Activated T-cell treated with anti-CD3 and anti-CD28 coated beads, Interleukin-2, amount 50 U/mL, for 48 hours (primary cell): ENCODE measurements around the gene TMEM26.
A peak's percentile ranks its signal among the peaks of the same experiment; 100 is the strongest.

Experiments used
- DNase-seq, 2 experiments: peaks; one replicate each; pipeline ENCODE4 v3.0.0-alpha.2; 2020

Gene TMEM26

DNA sequence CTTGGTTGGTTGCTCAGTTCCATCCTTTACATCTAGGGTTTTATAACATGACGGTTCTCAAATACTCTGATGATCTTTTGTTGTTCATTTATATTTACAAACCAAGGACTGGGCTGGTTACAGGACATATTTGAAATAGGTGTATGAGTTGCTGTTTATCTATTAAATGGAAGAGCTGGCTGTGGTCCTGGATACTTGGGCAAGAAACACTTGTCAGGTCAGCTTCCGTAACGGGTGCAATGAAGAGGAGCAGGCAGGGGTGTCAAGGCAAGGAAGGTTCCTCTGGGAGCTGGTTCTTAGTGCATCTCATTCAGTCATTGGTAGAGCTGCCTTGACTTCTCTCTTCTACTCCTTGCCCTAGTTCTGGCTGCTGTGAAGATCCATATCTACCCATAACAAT is 4.8 kb upstream of the TMEM26 start:
- no peak for DNase-seq

DNA sequence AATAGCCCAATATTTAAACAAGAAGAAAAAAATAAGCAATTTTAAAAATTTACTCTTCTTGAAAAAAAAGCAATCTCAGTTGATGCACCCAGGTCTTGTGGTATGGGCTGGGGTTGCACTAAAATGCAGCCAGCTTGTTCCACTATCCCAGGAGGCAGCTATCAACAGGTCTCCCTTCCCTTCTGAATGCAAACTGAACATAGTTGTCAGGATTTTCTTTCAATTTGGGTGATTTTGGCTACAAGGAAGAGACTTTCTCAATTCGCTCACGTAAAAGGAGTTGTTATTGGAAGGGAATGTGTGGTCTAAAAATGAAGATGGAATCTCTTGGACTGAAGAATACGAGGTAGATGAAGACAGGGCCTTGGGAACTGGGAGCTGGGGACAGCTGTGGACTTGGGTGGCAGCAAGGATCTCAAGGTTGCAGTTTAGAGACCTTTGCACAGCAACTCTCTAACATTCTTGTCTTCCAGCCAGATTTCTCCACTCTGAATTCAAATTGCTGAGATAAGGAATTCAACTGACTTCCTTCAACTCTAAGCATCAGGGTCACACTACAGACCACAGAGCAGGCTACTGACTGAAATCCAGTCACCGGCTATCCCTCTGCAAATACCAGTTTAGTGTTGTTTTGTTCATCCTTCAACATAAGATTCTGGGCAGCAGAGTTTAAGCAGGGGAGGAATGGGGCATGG is 3.1 kb upstream of the TMEM26 start:
- DNase-seq: no peak

DNA sequence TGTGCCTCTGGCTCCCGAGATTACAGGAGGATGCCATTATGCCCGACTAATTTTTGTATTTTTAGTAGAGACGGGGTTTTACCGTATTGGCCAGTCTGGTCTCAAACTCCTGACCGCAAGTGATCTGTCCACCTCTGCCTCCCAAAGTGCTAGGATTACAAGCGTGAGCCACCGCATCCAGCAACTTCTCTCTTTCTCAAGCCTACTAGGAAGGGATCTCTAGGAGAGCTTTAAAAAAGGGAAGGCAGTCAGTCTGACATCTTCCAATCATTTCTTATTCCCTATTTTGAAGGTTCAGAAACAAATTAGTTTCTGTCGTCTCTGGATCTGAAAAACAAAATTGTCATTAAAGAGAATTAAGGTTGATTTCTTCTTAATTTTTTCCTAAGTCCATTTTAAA is 2.5 kb upstream of the TMEM26 start:
- DNase-seq: no peak

DNA sequence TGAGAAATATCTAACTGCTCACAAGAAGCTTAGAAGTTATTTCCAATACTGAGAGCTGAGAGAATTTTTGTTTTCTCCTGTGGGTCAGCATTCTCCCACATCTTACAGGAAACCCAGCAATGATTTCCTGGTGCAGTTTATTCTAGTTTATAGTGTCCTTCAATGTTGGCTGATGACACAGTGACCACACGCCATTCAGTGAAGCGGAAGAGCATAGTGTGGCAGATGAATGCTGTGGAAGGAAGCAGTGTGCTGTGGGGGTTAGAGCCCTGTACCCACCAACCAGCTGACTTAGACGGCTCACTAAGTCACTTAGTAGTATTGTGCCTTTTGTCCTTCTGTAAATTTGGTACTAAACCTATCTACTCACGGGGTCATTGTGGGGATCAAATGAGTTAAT is 1.4 kb upstream of the TMEM26 start:
- DNase-seq: no peak

DNA sequence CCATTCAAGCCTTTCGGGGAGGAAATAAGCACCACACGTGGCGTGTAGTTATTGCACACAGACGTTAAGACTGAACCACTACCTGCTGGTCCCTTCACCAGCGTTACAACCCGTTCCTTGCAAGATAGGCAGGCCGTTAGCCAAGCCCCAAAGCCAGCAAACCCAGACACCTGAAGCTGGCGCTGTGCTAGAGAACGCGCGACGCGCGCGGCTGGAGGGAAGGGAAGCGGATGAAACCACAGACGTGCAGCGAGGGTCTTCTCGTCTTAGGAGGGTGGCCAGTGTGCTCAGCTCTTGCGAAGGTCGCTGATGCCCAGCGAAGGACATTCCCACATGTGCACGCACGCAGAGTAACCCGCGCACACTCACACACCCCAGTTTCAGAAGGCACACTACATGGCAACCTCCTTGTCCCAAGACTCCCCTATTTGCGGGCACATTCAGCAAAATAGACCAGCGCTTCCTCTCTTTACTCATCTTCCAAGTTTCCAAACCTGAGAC is 980 bp downstream of the TMEM26 start:
- peak; percentile 20 to 22 for DNase-seq

DNA sequence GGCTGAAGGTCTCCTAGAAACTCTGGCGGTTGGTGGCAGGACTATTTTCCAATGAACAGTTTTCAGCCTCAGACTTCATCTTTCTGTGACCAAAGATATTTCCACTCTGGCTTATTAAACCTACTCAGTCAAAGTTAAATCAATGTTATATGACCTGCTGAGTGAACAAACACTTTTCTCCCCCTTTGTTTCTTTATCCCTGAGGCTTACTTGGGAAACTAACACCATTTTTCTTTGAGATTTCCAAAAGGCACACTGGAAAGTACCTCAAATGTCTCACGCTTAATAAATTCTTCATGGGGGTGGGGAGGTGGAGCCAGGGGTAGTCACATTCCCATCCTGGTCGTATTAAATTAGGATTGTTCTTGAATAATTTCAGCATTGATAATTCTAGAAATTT is 1.8 kb downstream of the TMEM26 start:
- no peak for DNase-seq

DNA sequence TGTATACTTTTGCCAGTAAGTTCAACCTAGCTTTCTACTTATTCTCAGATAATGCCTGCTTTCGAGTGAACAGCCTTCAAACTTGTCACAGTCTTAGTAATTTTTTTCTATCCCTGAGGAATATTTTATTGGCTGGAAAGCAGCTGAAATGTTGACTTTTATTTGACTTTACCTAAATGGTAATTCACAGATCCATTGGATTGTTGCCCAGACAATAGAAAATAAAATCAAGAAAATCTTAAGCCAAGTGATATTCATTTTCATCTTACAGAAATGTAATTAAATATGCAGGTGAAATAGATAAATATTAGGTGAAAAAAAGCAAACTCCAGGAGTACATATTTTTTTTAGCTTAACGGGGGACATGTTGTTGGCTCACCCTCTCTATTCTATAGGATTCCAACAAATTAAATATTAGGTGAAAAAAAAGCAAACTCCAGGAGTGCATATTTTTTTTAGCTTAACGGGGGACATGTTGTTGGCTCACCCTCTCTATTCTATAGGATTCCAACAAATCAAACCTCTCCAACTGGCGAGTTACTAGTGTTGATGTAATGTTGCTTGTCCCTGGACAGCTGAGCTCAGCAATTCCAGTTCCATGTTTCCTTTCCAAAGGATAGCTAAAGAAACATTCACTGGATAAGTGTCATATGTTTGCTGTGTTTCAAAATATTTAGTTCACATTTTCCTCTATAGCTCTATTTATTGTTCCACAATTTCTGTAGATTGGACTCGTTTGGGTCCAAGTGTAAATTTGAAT is 4.2 kb downstream of the TMEM26 start:
- no peak for DNase-seq

DNA sequence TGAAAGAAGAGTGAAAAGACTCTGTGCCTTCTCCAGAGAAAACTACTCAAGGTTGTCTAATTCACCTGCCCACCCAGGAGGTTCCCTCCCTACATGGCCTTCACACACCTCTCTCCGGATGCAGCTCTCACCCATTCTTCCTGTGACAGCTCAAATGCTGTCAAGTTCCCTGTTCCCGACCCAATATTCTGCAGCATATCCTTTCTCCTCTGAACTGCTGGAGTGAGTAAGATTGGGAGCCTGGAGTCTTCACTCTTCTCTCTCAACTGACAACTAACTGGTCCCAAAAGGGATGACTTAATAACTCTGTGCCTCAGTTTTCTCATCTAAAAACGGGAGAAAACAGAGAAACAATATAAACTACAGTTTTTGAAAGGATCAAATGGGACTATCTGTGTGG is 5.1 kb downstream of the TMEM26 start:
- DNase-seq: no peak

DNA sequence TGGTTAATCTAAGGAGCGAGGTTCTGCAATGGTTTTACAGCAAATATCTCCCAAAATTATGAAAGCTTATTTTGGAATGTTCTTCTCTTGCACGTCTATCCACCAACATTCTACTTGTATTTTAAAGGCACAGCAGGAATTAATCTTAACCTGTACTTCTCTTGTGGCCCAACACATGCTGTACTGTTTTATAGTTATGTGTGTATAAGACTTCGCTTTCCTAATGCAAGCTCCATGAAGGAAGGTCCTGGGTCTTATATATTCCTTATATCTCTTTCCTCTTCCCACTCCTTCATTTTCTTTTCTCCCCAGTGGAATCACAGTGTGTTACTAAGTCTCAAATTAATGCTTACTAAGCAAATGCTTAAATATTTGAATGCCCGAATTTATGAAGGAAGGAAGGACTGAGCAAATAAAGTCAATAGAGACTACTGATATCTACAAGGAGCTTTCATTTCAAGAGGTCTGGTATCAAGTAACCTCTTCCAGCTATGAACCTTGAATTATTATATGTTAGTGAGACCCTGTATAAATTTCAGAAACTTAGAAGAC is 14.0 kb downstream of the TMEM26 start:
- DNase-seq: no peak

DNA sequence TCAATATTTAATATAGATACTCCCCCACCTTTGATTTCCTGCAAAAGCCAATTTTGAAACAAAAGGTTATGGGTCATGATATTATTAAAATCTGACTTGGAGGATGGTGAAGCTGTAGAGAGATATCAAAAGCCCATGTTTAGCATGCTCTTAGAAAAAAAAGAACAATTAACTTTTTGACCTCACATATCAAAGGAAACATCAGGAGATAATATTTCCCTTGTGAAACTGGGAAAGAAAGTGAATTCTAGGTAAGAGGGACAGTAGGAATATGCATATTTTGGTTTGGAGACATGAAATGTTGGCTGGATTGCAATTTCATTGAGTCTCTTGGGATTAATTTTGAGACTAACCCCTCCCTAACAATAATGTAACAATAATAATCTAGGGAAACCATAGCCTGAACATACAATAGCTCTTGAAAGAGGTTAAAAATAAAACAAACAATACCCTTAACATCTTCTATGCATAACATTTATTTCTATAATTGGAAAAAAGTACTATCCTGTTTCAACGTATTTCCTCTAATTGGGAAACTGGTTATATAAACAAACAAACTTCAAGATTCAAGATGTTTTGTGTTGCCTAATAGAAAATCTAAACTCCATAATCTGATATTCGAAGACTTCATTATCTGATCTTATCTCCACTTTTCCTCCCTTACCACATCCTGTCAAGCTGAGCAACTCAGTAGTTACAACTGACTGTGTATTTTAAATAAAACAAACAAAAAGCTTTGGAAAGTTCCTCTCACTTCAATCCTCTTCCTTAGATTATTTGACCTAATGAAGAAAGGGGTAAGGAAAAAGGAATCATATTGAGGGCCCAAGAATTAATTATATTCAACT is 14.8 kb downstream of the TMEM26 start:
- DNase-seq: no peak

DNA sequence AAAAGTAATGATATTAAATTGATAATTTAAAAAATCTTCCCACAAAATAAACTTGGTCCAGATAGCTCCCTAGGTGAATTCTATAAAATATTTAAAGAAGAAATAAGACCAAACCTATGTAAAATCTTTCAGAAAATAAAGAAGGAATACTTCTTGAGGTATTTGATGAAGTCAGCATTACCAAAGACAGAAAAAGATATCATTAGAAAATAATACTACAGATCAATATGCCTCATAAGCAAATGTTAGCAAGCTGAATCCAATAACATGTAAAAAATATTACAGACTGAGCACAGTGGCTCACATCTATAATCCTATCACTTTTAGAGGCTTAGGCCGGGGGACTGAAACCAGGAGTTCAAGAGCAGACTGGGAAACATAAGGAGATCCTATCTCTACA is 30.0 kb downstream of the TMEM26 start:
- DNase-seq: no peak

DNA sequence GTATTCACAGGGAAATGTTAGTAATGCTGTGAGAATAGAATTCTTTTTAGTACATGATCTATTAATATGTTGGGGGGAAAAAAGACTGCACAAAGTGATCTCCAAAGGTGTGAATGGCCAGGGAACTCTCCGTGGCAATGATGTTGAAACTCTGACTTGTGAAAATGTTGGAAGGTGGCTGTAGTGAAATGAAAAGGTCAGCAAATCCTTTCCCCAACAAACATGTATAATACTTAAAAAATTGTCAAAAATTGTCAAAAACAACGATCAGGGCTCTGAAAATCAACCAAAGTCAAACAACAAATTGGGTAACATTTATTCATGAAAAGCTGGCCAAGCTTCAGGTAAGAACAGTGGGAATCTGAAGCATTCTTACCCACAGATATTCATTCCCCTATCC is 35.5 kb downstream of the TMEM26 start:
- no peak for DNase-seq

DNA sequence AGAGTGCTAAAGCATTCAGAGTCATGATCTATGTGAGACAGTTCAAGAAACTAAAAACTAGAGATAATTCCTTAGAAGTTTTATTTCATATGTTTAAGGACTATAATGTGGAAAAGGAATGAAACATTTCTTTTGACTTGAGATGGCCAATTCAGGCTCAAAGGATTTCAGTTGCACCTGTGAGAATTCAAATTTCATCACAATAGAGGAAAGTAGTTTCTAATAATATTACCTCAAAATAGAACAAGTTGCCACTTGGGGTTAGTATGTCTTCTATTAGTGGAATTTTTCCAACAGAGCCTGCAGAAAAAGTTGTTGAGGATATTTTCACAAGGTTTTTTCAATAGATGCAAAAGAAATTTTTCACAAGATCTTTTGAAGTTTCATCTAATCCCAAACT is 37.4 kb downstream of the TMEM26 start:
- no peak for DNase-seq

DNA sequence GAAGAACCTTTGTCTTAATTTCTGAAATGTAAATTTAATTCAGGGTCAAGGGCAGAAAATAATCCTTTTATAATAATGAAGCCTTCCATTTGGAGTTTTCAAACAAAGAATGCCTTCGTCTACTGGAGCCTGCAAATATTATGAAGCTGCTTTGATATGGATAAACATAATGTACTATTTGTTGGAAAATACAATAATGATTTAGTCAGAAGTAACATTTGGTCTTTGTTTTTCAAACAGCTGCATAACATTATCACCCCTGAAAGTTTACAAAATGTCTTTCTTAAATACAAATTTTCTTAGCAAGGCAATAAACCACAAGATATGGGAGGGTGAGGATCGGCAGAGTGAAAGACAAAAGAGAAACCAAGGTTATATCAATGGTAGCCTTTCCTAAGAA is 41.5 kb downstream of the TMEM26 start:
- no peak for DNase-seq

DNA sequence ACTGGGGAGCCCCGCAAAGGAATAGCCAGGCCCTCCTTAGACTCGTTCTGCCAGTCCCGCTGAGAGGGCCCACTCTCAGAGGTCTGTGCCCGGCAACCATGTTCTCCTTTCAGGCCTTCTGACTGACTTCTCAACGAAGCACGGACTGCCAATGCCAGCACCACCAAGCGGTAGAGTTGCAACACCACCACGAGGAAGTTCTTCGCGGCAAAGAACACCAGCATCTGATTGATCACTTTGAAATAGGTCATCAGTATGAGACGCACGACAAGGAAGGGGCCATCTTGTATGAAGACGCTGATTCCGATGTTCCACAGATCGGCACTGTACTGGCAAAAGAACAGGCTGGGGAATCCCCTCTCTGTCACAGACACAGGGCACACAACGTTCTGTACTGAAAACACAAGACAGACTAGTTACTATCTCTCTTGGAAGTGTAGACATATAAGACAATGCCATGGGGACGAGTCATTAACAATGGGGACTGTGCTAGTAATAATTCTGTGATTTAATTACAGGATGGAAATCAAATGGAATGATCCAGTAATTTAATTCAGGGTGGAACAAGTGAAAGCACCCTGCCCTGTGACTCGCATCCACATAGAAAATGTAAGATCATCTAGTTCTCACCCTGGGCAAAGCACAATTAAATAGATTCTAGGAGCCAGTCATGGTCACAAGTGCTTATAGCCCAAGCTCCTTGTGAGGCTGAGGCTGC is 42.7 kb downstream of the TMEM26 start:
- DNase-seq: no peak

DNA sequence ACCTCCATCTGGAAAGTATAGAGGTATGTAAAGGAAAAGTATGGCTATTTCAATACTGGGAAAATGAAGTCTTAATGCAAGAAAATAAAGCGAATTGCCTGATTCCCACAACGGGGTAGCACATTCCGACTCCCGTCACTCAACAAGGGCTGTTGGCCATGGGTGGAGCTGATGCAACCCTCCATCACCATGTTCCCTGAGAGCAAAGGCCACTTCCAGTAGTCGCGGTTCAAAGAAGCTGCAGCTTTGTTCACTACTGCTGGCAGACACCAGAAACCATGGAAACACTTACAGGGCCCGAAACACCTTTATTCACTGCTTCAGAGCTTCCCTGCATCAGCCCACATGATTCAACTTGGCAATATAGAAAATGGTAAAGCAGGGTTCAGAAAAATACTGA is 44.0 kb downstream of the TMEM26 start:
- DNase-seq: no peak

DNA sequence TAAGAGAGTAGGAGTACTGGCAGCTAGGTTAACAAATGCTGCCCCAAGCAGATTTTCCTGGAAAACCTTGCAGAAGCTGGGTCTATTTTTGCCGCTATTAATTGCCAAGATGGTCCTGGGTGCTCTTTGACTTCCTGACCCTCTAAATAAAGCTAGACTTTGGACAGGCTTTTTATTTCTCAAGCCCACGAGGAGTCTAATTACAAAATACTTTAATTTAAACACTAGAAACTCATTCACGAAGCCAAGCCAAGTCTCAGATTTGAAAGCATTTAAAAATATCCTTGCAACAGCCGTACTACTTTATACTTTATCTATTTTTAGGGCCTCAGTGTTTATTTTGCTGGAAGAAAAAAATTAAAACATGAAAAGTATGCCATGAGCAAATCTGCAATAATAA is 45.1 kb downstream of the TMEM26 start:
- no peak for DNase-seq

DNA sequence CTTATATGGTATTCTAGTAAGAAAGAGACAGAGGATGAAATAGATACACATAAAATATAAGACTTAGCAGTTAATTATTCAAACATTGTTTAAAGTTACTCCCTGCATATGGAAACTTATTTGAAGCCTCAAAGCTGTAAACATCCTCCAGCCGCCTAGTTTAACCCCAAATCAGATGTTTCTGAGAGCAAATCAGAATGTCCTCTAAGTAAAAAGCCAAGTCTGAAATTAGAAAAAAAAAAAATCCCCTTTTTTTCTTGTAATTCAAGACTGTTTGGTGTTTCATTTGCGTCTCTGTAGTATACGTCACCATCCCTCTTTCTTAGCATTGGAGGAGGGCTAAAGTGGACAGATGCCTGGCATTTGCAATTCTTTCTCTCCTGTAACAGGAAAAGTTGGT is 46.4 kb downstream of the TMEM26 start:
- no peak for DNase-seq

DNA sequence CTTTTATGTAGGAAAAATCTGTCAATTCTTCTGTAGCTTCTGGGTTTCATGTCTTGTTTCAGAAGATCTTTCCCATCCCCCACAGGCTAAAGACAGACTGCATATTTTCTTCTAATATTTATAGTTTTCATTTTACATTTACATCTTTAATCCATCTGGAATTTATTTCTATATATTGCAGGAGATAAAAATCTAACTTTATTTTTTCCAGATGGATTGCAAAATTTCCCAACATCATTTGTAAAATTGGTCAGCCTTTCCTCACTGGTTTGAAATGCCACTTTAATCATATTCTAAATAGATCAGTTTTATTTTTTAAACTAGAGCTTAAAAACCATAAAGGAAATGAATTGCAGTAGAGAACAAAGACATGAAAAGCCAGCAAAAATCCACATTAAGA is 46.9 kb downstream of the TMEM26 start:
- DNase-seq: no peak

DNA sequence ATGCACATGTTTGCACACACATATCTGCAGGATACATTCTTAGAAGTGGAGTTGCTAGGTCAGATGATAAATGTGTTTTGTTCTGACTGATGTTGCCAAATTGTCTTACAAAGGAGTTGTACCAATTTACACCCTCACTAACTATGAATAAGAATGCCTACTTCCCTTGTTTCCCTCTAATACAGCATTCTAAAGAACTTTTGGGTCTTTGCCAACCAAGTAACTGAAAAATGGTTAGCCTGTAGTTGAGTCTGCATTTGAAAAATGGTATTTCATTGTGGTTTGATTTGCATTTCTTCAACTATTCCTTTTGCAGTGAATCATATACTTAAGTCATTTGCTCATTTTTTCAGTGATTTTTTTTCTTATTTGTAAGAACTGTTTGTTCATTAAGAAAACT is 48.4 kb downstream of the TMEM26 start:
- no peak for DNase-seq

DNA sequence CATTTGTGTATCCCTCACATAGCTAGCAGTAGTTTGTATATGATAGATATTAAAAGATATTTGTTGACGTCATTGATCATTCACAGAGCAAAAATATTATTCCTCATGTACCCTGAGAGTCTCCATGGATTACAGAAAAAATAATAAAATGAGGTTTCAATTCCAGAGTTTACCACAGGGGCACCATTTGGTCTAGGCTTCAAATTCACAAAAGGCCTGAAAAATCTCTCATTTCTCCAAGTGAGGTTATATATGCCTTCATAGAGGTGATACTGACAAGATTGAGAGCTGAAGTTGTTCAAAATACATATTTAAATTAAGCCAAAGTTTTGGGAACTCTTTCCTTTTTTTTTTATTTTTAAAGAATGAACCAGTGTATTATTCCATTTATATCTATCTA is 52.7 kb downstream of the TMEM26 start:
- no peak for DNase-seq

DNA sequence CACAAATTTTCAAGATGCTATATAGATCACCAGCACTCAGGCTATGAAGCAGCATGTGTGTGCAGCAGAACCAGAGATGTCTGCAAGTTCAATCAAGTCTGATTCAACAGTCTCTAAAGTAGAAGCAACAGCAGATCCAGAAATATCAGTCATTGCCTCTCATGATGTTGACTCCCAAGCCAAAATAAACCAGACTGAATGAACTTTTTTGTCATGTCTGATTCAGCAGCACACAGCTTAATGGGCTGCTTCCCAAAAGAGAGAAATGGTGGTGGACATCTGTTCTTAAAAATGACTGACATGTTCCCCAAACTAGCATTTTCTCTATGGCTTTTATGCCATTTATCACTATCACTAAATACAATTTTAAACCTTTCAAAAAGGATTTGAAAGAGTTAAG is 53.8 kb downstream of the TMEM26 start:
- DNase-seq: no peak
